ENCODE measurements around the gene OR6F1.
"Not testable (repeated sequence)": the region's sequence is repeated elsewhere in the genome, so short reads cannot be mapped to it uniquely, and the experiment has no call there.

The OR6F1 gene

GRCh38 chr1:247741756-247742155 lies 25.3 kb upstream of the OR6F1 start:
- DNase-seq (ENCODE audit: low read depth): no peak
- H3K4me3 ChIP-seq (ENCODE audit: low read depth, low read length): no peak overlapping the region
- no peak for TF ChIP-seq CTCF (IDR thresholded peaks at IDR 0.05; ENCODE audit: low read depth, low read length, missing control alignments)

DNA sequence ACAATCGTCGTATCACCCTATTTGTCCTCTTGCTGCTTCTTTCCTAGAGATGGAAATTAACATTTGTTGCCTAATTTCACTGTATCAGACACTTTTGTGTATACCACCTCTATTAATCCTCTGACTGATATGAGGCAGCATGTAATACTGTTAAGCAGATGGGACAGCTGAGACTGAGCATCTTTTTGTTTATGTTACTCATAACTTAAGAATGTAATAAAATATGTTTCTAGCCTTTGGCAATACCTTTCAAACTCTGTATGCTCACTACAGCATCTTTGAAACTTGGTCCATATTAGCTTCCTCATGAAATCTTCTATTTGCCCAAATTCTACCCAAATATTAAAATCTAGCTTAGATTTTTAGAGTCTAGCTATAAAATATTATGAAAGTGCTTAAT lies 24.3 kb upstream of the OR6F1 start:
- no peak for TF ChIP-seq CTCF (IDR thresholded peaks at IDR 0.05; ENCODE audit: low read depth, low read length, missing control alignments)
- no peak for DNase-seq (ENCODE audit: low read depth)
- no peak overlapping the region for H3K4me3 ChIP-seq (ENCODE audit: low read depth, low read length)

GRCh38 chr1:247738315-247738714 lies 21.9 kb upstream of the OR6F1 start, which contains the start of gene OR14K1:
OR14K1 (plus strand) TSS chr1:247738615; CDS start chr1:247738615, 0 bp downstream.
- H3K4me3 ChIP-seq (ENCODE audit: low read depth, low read length): no peak within 1 kb of the TSS
- DNase-seq (ENCODE audit: low read depth): no peak
- TF ChIP-seq CTCF (IDR thresholded peaks at IDR 0.05; ENCODE audit: low read depth, low read length, missing control alignments): no peak

DNA sequence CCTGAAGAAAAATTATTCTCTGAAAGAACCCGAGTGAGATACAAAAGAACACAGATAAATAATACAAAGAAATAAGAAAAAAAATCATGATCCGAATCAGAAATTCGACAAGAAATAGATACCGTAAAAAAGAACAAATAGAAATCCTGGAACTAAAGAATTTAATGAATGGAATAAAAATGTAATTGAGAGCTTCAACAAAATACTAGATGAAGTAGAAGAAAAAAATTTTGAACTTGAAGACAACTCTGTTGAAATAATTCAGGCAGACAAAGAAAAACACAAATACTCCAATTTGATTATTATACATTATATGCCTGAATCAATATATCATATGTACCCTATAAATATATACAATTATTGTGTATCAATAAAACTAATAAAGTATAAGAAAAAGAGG lies 4.8 kb upstream of the OR6F1 start:
- DNase-seq (ENCODE audit: low read depth): no peak
- no peak overlapping the region for H3K4me3 ChIP-seq (ENCODE audit: low read depth, low read length)
- TF ChIP-seq CTCF (IDR thresholded peaks at IDR 0.05; ENCODE audit: low read depth, low read length, missing control alignments): no peak

- DNase-seq (ENCODE audit: low read depth): no peak
- no peak for TF ChIP-seq CTCF (IDR thresholded peaks at IDR 0.05; ENCODE audit: low read depth, low read length, missing control alignments)
- H3K4me3 ChIP-seq (ENCODE audit: low read depth, low read length): no peak overlapping the region
These were observed 2.7 kb downstream of the OR6F1 start for GRCh38 chr1:247713753-247714152.

GRCh38 chr1:247710681-247711080 lies 5.8 kb downstream of the OR6F1 start:
- not testable (repeated sequence) for DNase-seq (ENCODE audit: low read depth); H3K4me3 ChIP-seq (ENCODE audit: low read depth, low read length)

GRCh38 chr1:247701338-247701737 lies 15.1 kb downstream of the OR6F1 start:
- no peak for TF ChIP-seq CTCF (IDR thresholded peaks at IDR 0.05; ENCODE audit: low read depth, low read length, missing control alignments)
- no peak overlapping the region for H3K4me3 ChIP-seq (ENCODE audit: low read depth, low read length)
- DNase-seq (ENCODE audit: low read depth): no peak

Measured in GM12864 (cell line).